K562 (cell line): Measurements from ENCODE around the gene DPP10. TPM values are rescaled to one million over a fixed set of nuclear protein-coding genes. Genes with fewer than 3 reads are reported as not detected.

Experiments
- CHD1 ChIP-seq: fragments of 200-600 bp; sonication (generic); IDR thresholded peaks from one replicate; pipeline ENCODE4 v1.6.1; 2012; ENCODE audit warnings: mild to moderate bottlenecking, moderate library complexity, low read length, inconsistent platforms
- DMBX1 ChIP-seq: fragments of 250-450 bp; sonication (Bioruptor Pico); IDR thresholded peaks from 2 replicates; pipeline ENCODE4 v1.8.0; 2022; ENCODE audit warnings: inconsistent platforms, mild to moderate bottlenecking, moderate library complexity, borderline replicate concordance
- TFE3 ChIP-seq: fragments of 450-650 bp; formaldehyde crosslinking; IDR thresholded peaks from 2 replicates; pipeline ENCODE4 v1.4.0; 2020; ENCODE audit warnings: mild to moderate bottlenecking, mixed read lengths
- THRAP3 ChIP-seq: fragments of 450-650 bp; IDR thresholded peaks from 2 replicates; pipeline ENCODE4 v1.6.1; 2016; ENCODE audit warnings: mild to moderate bottlenecking, inconsistent platforms, borderline replicate concordance
- TOE1 ChIP-seq, 2 experiments: fragments of 450-650 bp in 1 of 2; sonication (generic) in 1 of 2; formaldehyde crosslinking in 1 of 2; IDR thresholded peaks; 2 replicates each; pipeline versions ENCODE4 v1.7.1 to v1.8.0; 2016 to 2022; ENCODE audit warnings: borderline replicate concordance in 2 of 2, mild to moderate bottlenecking in 2 of 2, antibody characterized with exemption in 1 of 2, inconsistent platforms in 1 of 2, low read depth in 1 of 2, missing genetic modification reagents in 1 of 2, moderate library complexity in 1 of 2
- ZNF274 ChIP-seq: IDR thresholded peaks from 2 replicates; pipeline ENCODE4 v1.6.1; 2011; ENCODE audit warnings: low read depth, mild to moderate bottlenecking, low read length, moderate library complexity, borderline replicate concordance
- polyA plus RNA-seq, 8 experiments: library from polyadenylated mRNA; depleted of rRNA in 4 of 8; stranded (reverse) in 5 of 8; unstranded in 3 of 8; fragments of >200 nt; fragmentation: Nextera tagmentation in 2 of 8; fragmentation: Illumina TruSeq in 1 of 8; extraction: Ambion mirVana in 2 of 8; extraction: Trizol in 1 of 8; gene quantifications; 2 replicates each; pipeline versions ENCODE4 v1.2.1 to v1.2.3, GENCODE V29; 2011 to 2014; ENCODE audit warnings: inconsistent platforms in 1 of 8, missing spikeins in 1 of 8
- total RNA-seq, 7 experiments: library from RNA; depleted of rRNA in 6 of 7; stranded (reverse); fragments of >200 nt in 6 of 7; fragmentation: Illumina TruSeq in 2 of 7; extraction: Trizol in 2 of 7; gene quantifications; 2 replicates each; pipeline versions ENCODE4 v1.2.1 to v1.2.3, GENCODE V29; 2011 to 2021; ENCODE audit warnings: low replicate concordance in 1 of 7
- TF ChIP-seq, protein P1 (sequence below): fragments of 250-450 bp; sonication (Bioruptor Pico); IDR thresholded peaks from 2 replicates; pipeline ENCODE4 v1.4.0; 2020

DPP10 gene
- total and polyA plus RNA-seq, 9 of the 15 experiments (the other 6 are each of a cell fraction or from before 2014, with no cell fraction given): not detected

GRCh38 chr2:114526841-114527240, 84.4 kb downstream of the DPP10 start (continued):
- TF ChIP-seq, protein P1, sequence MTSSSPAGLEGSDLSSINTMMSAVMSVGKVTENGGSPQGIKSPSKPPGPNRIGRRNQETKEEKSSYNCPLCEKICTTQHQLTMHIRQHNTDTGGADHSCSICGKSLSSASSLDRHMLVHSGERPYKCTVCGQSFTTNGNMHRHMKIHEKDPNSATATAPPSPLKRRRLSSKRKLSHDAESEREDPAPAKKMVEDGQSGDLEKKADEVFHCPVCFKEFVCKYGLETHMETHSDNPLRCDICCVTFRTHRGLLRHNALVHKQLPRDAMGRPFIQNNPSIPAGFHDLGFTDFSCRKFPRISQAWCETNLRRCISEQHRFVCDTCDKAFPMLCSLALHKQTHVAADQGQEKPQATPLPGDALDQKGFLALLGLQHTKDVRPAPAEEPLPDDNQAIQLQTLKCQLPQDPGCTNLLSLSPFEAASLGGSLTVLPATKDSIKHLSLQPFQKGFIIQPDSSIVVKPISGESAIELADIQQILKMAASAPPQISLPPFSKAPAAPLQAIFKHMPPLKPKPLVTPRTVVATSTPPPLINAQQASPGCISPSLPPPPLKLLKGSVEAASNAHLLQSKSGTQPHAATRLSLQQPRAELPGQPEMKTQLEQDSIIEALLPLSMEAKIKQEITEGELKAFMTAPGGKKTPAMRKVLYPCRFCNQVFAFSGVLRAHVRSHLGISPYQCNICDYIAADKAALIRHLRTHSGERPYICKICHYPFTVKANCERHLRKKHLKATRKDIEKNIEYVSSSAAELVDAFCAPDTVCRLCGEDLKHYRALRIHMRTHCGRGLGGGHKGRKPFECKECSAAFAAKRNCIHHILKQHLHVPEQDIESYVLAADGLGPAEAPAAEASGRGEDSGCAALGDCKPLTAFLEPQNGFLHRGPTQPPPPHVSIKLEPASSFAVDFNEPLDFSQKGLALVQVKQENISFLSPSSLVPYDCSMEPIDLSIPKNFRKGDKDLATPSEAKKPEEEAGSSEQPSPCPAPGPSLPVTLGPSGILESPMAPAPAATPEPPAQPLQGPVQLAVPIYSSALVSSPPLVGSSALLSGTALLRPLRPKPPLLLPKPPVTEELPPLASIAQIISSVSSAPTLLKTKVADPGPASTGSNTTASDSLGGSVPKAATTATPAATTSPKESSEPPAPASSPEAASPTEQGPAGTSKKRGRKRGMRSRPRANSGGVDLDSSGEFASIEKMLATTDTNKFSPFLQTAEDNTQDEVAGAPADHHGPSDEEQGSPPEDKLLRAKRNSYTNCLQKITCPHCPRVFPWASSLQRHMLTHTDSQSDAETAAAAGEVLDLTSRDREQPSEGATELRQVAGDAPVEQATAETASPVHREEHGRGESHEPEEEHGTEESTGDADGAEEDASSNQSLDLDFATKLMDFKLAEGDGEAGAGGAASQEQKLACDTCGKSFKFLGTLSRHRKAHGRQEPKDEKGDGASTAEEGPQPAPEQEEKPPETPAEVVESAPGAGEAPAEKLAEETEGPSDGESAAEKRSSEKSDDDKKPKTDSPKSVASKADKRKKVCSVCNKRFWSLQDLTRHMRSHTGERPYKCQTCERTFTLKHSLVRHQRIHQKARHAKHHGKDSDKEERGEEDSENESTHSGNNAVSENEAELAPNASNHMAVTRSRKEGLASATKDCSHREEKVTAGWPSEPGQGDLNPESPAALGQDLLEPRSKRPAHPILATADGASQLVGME: no peak
- no peak for TF ChIP-seq ZNF274
- TF ChIP-seq TOE1 (IDR thresholded peaks at IDR 0.05; ENCODE audit: borderline replicate concordance): no peak
- TF ChIP-seq TOE1 (CRISPR knock-in tag; IDR thresholded peaks at IDR 0.05; ENCODE audit: borderline replicate concordance, low read depth): no peak
- TF ChIP-seq TFE3 (CRISPR knock-in tag): no peak
- TF ChIP-seq THRAP3: no peak
- TF ChIP-seq CHD1: no peak
- TF ChIP-seq DMBX1 (CRISPR knock-in tag): no peak
